HCT116 (cell line): ENCODE results near the gene GPAT3. TPM values are rescaled to one million over a fixed set of nuclear protein-coding genes. Genes with fewer than 3 reads are reported as not detected.

Experiments
- ATAC-seq: fragments of 200-7000 bp; cut with Tn5 transposase; 2 replicates; pipeline ENCODE4 v1.9.1; 2020; ENCODE audit warnings: mild to moderate bottlenecking, moderate library complexity
- BruUV-seq: library from RNA; stranded (reverse); fragments of 400-500 nt; replicated peaks from 2 replicates; lab custom pipeline; 2021; lab: Mats Ljungman, UMichigan
- CTCF ChIA-PET: fragments of 300-600 bp; sonication (Branson Sonifier 250); formaldehyde crosslinking; loops from one replicate; lab custom pipeline; 2021; ENCODE audit warnings: antibody characterized with exemption; lab: Charles Lee
- POLR2A ChIA-PET: fragments of 300-600, 350-600 bp; sonication (Branson Sonifier 250); formaldehyde crosslinking; loops from one replicate; lab custom pipeline; 2021; ENCODE audit warnings: antibody characterized with exemption; lab: Charles Lee
- RAD21 ChIA-PET, 2 experiments: fragments of 300-600 bp; sonication (Branson Sonifier 250); formaldehyde crosslinking; loops; one replicate each; lab custom pipeline; 2023; ENCODE audit warnings: low total read pairs in 2 of 2; ENCODE audit not compliant: uncharacterized antibody in 2 of 2, unreplicated experiment in 2 of 2, low non-redundant PET in 1 of 2; lab: Charles Lee
- DNase-seq: peaks from one replicate; pipeline ENCODE4 v3.0.0-alpha.2; 2010; ENCODE audit warnings: low read depth, low spot score
- H2AFZ ChIP-seq: fragments of 200-600 bp; shearing (Covaris generic), sonication (generic); 2 replicates; pipeline ENCODE4 v1.6.1; 2017; ENCODE audit warnings: low read depth, mixed run types, mixed read lengths, antibody characterized with exemption, low read length; ENCODE audit not compliant: poor library complexity, severe bottlenecking
- H3K27ac ChIP-seq: 2 replicates; pipeline ENCODE4 v1.5.1; 2012; ENCODE audit warnings: low read depth, low read length
- H3K27me3 ChIP-seq: fragments of 200-600 bp; sonication (generic); 2 replicates; pipeline ENCODE4 v1.6.1; 2016; ENCODE audit warnings: mixed run types, low read length, mixed read lengths; ENCODE audit not compliant: insufficient read depth
- H3K36me3 ChIP-seq, 2 experiments: fragments of 200-500 bp in 1 of 2; fragments of 200-600 bp in 1 of 2; sonication (Bioruptor generic) in 1 of 2; sonication (generic) in 1 of 2; 2 replicates each; pipeline versions ENCODE4 v1.5.1 to v1.6.1; 2014 to 2016; ENCODE audit warnings: low read length in 2 of 2, inconsistent platforms in 1 of 2, mixed read lengths in 1 of 2, mixed run types in 1 of 2; ENCODE audit not compliant: insufficient read depth in 2 of 2, control insufficient read depth in 1 of 2
- H3K4me1 ChIP-seq, 2 experiments: fragments of 200-600 bp in 1 of 2; sonication (generic) in 1 of 2; 2 replicates each; pipeline versions ENCODE4 v1.5.1 to v1.6.1; 2012 to 2017; ENCODE audit warnings: low read length in 2 of 2, inconsistent platforms in 1 of 2, mild to moderate bottlenecking in 1 of 2, mixed read lengths in 1 of 2, mixed run types in 1 of 2, moderate library complexity in 1 of 2; ENCODE audit not compliant: insufficient read depth in 2 of 2, control insufficient read depth in 1 of 2
- H3K4me2 ChIP-seq: fragments of 200-600 bp; sonication (generic); 2 replicates; pipeline ENCODE4 v1.6.1; 2017; ENCODE audit warnings: mixed run types, low read length, mixed read lengths
- H3K4me3 ChIP-seq, 2 experiments: fragments of 200-600 bp in 1 of 2; sonication (generic) in 1 of 2; replicated peaks in 1 of 2; 2 replicates each; pipeline ENCODE4 v1.5.1; 2011 to 2016; ENCODE audit warnings: low read length in 2 of 2, control low read depth in 1 of 2, low read depth in 1 of 2, mild to moderate bottlenecking in 1 of 2, mixed read lengths in 1 of 2, mixed run types in 1 of 2
- H3K79me2 ChIP-seq: fragments of 200-600 bp; sonication (generic); 2 replicates; pipeline ENCODE4 v1.6.1; 2017; ENCODE audit warnings: mild to moderate bottlenecking, mixed run types, low read length, moderate library complexity, mixed read lengths; ENCODE audit not compliant: insufficient read depth
- H3K9ac ChIP-seq: fragments of 200-600 bp; sonication (generic); 2 replicates; pipeline ENCODE4 v1.6.1; 2016; ENCODE audit warnings: low read length, mixed read lengths
- H3K9me2 ChIP-seq: fragments of 200-600 bp; sonication (generic), shearing (Covaris generic); 2 replicates; pipeline ENCODE4 v1.6.1; 2017; ENCODE audit warnings: mixed run types, mild to moderate bottlenecking, moderate library complexity; ENCODE audit not compliant: insufficient read depth
- H3K9me3 ChIP-seq, 2 experiments: fragments of 200-500 bp in 1 of 2; fragments of 200-600 bp in 1 of 2; sonication (Bioruptor generic) in 1 of 2; sonication (generic) in 1 of 2; 2 replicates each; pipeline ENCODE4 v1.6.1; 2014 to 2017; ENCODE audit warnings: low read length in 2 of 2, mixed read lengths in 2 of 2, inconsistent platforms in 1 of 2, low read depth in 1 of 2, mild to moderate bottlenecking in 1 of 2, mixed run types in 1 of 2, moderate library complexity in 1 of 2; ENCODE audit not compliant: control insufficient read depth in 1 of 2, insufficient read depth in 1 of 2
- H4K20me1 ChIP-seq: fragments of 200-600 bp; sonication (generic), shearing (Covaris generic); 2 replicates; pipeline ENCODE4 v1.6.1; 2017; ENCODE audit warnings: mixed run types, mild to moderate bottlenecking, moderate library complexity; ENCODE audit not compliant: insufficient read depth
- ATF3 ChIP-seq: IDR thresholded peaks from 2 replicates; pipeline ENCODE4 v1.6.1; 2012
- CBX3 ChIP-seq: IDR thresholded peaks from 2 replicates; pipeline ENCODE4 v1.6.1; 2012; ENCODE audit warnings: low read depth
- CEBPB ChIP-seq: IDR thresholded peaks from 2 replicates; pipeline ENCODE4 v1.6.1; 2012; ENCODE audit warnings: low read depth
- EGR1 ChIP-seq: IDR thresholded peaks from 2 replicates; pipeline ENCODE4 v1.6.1; 2012; ENCODE audit warnings: low read depth
- ELF1 ChIP-seq: IDR thresholded peaks from 2 replicates; pipeline ENCODE4 v1.6.1; 2012; ENCODE audit warnings: low read depth, borderline replicate concordance
- EZH2phosphoT487 ChIP-seq: fragments of 200-600 bp; IDR thresholded peaks from 2 replicates; pipeline ENCODE4 v1.6.1; 2018; ENCODE audit warnings: antibody characterized with exemption, borderline replicate concordance
- FOSL1 ChIP-seq: IDR thresholded peaks from 2 replicates; pipeline ENCODE4 v1.6.1; 2012; ENCODE audit warnings: low read depth
- JUND ChIP-seq: IDR thresholded peaks from 2 replicates; pipeline ENCODE4 v1.6.1; 2012
- POLR2A ChIP-seq: IDR thresholded peaks from 2 replicates; pipeline ENCODE4 v1.7.0; 2011; ENCODE audit warnings: borderline replicate concordance; ENCODE audit not compliant: insufficient read depth, insufficient read length; ENCODE audit errors: extremely low read depth
- POLR2AphosphoS5 ChIP-seq: IDR thresholded peaks from 2 replicates; pipeline ENCODE4 v1.6.1; 2011; ENCODE audit warnings: mild to moderate bottlenecking, low read depth, low read length, moderate library complexity
- SIN3A ChIP-seq: IDR thresholded peaks from 2 replicates; pipeline ENCODE4 v1.6.1; 2012; ENCODE audit warnings: low read depth
- SRF ChIP-seq: IDR thresholded peaks from 2 replicates; pipeline ENCODE4 v1.6.1; 2012; ENCODE audit warnings: low read depth
- TCF7L2 ChIP-seq: IDR thresholded peaks from 2 replicates; pipeline ENCODE4 v1.7.0; 2011; ENCODE audit warnings: borderline replicate concordance, inconsistent platforms; ENCODE audit not compliant: insufficient read depth, insufficient read length; ENCODE audit errors: extremely low read depth
- YY1 ChIP-seq: IDR thresholded peaks from 2 replicates; pipeline ENCODE4 v1.6.1; 2011; ENCODE audit warnings: low read length, low read depth, moderate library complexity, mild to moderate bottlenecking; ENCODE audit not compliant: insufficient replicate concordance; ENCODE audit errors: extremely low read depth
- ZBTB33 ChIP-seq: IDR thresholded peaks from 2 replicates; pipeline ENCODE4 v1.6.1; 2011; ENCODE audit warnings: mild to moderate bottlenecking, low read length, moderate library complexity; ENCODE audit not compliant: insufficient replicate concordance; ENCODE audit errors: extremely low read depth
- ZFX ChIP-seq: fragments of 450-650 bp; IDR thresholded peaks from 2 replicates; pipeline ENCODE4 v1.6.1; 2017
- ZNF274 ChIP-seq: fragments of 200-500 bp; sonication (Bioruptor generic); IDR thresholded peaks from 2 replicates; pipeline ENCODE4 v1.6.1; 2014; ENCODE audit warnings: mild to moderate bottlenecking, low read depth, low read length, inconsistent platforms
- intact Hi-C: fragments of 100-400 bp; cut with micrococcal nuclease; formaldehyde crosslinking; loops from 2 replicates; pipeline ENCODE4 v1.10.0; 2022
- total RNA-seq: library from RNA; stranded (reverse); gene quantifications from one replicate; pipeline ENCODE4 v1.2.1, GENCODE V29; 2021; ENCODE audit not compliant: unreplicated experiment
- TF ChIP-seq, protein P1 (sequence below): IDR thresholded peaks from 2 replicates; pipeline ENCODE4 v1.6.1; 2012; ENCODE audit warnings: low read depth
- TF ChIP-seq, protein P2 (sequence below): IDR thresholded peaks from 2 replicates; pipeline ENCODE4 v1.6.1; 2012

Gene GPAT3
- total RNA-seq, 1 experiment from 2014 or later = 36.7 TPM

- Histone ChIP-seq H2AFZ (no peak overlapping the region), H3K36me3 (no peaks in the 10 kb centered on the region), H3K27ac (no peak overlapping the region), H3K9ac (no peak overlapping the region), H3K79me2 (no peaks in the 10 kb centered on the region), H4K20me1 (no peaks in the 10 kb centered on the region), H3K27me3 (no peaks in the 10 kb centered on the region), H3K4me2 (no peak overlapping the region), H3K4me1 (0 out of 4 replicates have a peak, but pooled peaks cover 0 to 2% of the 10 kb centered on the region in 2 experiments), H3K9me3 (no peaks in the 10 kb centered on the region), H3K4me3 (no peak overlapping the region), H3K9me2 (no peaks in the 10 kb centered on the region)
- TF ChIP-seq CEBPB = no peak
- TF ChIP-seq POLR2AphosphoS5 = no peak
- no peak for TF ChIP-seq EGR1
- TF ChIP-seq, protein P1, sequence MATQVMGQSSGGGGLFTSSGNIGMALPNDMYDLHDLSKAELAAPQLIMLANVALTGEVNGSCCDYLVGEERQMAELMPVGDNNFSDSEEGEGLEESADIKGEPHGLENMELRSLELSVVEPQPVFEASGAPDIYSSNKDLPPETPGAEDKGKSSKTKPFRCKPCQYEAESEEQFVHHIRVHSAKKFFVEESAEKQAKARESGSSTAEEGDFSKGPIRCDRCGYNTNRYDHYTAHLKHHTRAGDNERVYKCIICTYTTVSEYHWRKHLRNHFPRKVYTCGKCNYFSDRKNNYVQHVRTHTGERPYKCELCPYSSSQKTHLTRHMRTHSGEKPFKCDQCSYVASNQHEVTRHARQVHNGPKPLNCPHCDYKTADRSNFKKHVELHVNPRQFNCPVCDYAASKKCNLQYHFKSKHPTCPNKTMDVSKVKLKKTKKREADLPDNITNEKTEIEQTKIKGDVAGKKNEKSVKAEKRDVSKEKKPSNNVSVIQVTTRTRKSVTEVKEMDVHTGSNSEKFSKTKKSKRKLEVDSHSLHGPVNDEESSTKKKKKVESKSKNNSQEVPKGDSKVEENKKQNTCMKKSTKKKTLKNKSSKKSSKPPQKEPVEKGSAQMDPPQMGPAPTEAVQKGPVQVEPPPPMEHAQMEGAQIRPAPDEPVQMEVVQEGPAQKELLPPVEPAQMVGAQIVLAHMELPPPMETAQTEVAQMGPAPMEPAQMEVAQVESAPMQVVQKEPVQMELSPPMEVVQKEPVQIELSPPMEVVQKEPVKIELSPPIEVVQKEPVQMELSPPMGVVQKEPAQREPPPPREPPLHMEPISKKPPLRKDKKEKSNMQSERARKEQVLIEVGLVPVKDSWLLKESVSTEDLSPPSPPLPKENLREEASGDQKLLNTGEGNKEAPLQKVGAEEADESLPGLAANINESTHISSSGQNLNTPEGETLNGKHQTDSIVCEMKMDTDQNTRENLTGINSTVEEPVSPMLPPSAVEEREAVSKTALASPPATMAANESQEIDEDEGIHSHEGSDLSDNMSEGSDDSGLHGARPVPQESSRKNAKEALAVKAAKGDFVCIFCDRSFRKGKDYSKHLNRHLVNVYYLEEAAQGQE = no peak
- no peak for TF ChIP-seq POLR2A
- TF ChIP-seq YY1 = no peak
- TF ChIP-seq FOSL1 = no peak
- no peak for TF ChIP-seq TCF7L2
- no peak for TF ChIP-seq SIN3A
- TF ChIP-seq CBX3 = no peak
- TF ChIP-seq JUND = no peak
- no peak for TF ChIP-seq ZFX
- no peak for TF ChIP-seq EZH2phosphoT487
- no peak for TF ChIP-seq ATF3
- TF ChIP-seq ZBTB33 = no peak
- no peak for TF ChIP-seq ZNF274
- no peak for TF ChIP-seq ELF1
- TF ChIP-seq, protein P2, sequence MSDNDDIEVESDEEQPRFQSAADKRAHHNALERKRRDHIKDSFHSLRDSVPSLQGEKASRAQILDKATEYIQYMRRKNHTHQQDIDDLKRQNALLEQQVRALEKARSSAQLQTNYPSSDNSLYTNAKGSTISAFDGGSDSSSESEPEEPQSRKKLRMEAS = no peak
- no peak for TF ChIP-seq SRF
- DNase-seq (no peak), ATAC-seq (no peak)
- RAD21 ChIA-PET = no interaction called here
- intact Hi-C loops = no loop called here
- BruUV-seq = no TSS peak
- POLR2A ChIA-PET = no interaction called here
- CTCF ChIA-PET = interaction anchor here (1.5 kb wide), 1 partner anchor 133 kb away, joined by 5 read pairs; no protein-coding TSS in a partner anchor
Observed at GRCh38 chr4:83510442-83510841, 25.5 kb upstream of the GPAT3 start.
